GM19468 (cell line): Measurements from ENCODE around the gene SH3D19.
"Not testable (repeated sequence)": the region's sequence is repeated elsewhere in the genome, so short reads cannot be mapped to it uniquely, and the experiment has no call there.

Experiments
- ATAC-seq: cut with Tn5 transposase; IDR thresholded peaks from one replicate; pipeline ENCODE4 v1.9.1; 2021; ENCODE audit warnings: mild to moderate bottlenecking, moderate library complexity, moderate number of reproducible peaks; ENCODE audit not compliant: unreplicated experiment; ENCODE audit errors: extremely low read depth

Gene SH3D19

GRCh38 chr4:151276787-151277562 lies 48.4 kb downstream of the SH3D19 start, which contains the start of gene PRSS48:
TSS of gene PRSS48 (plus strand) at chr4:151277161. CDS start at chr4:151277173, 12 bp downstream.
- ATAC-seq = no peak

GRCh38 chr4:151268905-151269304 lies 56.5 kb downstream of the SH3D19 start:
- not testable (repeated sequence) for ATAC-seq

GRCh38 chr4:151267822-151268535 lies 57.4 kb downstream of the SH3D19 start:
- ATAC-seq = no peak

GRCh38 chr4:151267104-151267503 lies 58.3 kb downstream of the SH3D19 start:
- ATAC-seq = no peak

- no peak for ATAC-seq
Measured at GRCh38 chr4:151266497-151266896, 58.9 kb downstream of the SH3D19 start.

GRCh38 chr4:151263455-151263854 lies 62.0 kb downstream of the SH3D19 start:
- no peak for ATAC-seq

GRCh38 chr4:151260526-151260925 lies 64.9 kb downstream of the SH3D19 start:
- no peak for ATAC-seq

GRCh38 chr4:151259752-151260151 lies 65.7 kb downstream of the SH3D19 start:
- ATAC-seq = no peak

GRCh38 chr4:151257704-151258103 lies 67.7 kb downstream of the SH3D19 start:
- no peak for ATAC-seq

GRCh38 chr4:151256134-151256533 lies 69.3 kb downstream of the SH3D19 start:
- ATAC-seq = no peak

GRCh38 chr4:151255680-151256079 lies 69.7 kb downstream of the SH3D19 start:
- ATAC-seq = not testable (repeated sequence)

- not testable (repeated sequence) for ATAC-seq
Measured at GRCh38 chr4:151255226-151255625, 70.2 kb downstream of the SH3D19 start.

GRCh38 chr4:151251603-151252304 lies 73.7 kb downstream of the SH3D19 start:
- no peak for ATAC-seq

GRCh38 chr4:151250706-151251105 lies 74.7 kb downstream of the SH3D19 start:
- ATAC-seq = no peak

GRCh38 chr4:151248519-151248918 lies 76.9 kb downstream of the SH3D19 start:
- ATAC-seq = no peak

GRCh38 chr4:151247395-151247794 lies 78.0 kb downstream of the SH3D19 start:
- ATAC-seq = no peak

- no peak for ATAC-seq
Measured at GRCh38 chr4:151246742-151247141, 78.7 kb downstream of the SH3D19 start.

- no peak for ATAC-seq
Measured at GRCh38 chr4:151242305-151242704, 83.1 kb downstream of the SH3D19 start.

- no peak for ATAC-seq
Measured at GRCh38 chr4:151239608-151240007, 85.8 kb downstream of the SH3D19 start.

- ATAC-seq = no peak
Measured at GRCh38 chr4:151238477-151238876, 86.9 kb downstream of the SH3D19 start.

- no peak for ATAC-seq
Measured at GRCh38 chr4:151236036-151236435, 89.4 kb downstream of the SH3D19 start.
